Rectal smooth muscle tissue (tissue), 1 donor: ENCODE results near the gene NOSIP.

Experiments
- H3K27ac ChIP-seq: one replicate; pipeline ENCODE4 v1.7.0; 2013; ENCODE audit warnings: low read depth, low read length, inconsistent platforms
- H3K27me3 ChIP-seq: one replicate; pipeline ENCODE4 v1.7.0; 2013; ENCODE audit warnings: low read length; ENCODE audit not compliant: control insufficient read depth, insufficient read depth
- H3K36me3 ChIP-seq: one replicate; pipeline ENCODE4 v1.7.0; 2013; ENCODE audit warnings: low read length; ENCODE audit not compliant: control insufficient read depth, insufficient read depth
- H3K4me1 ChIP-seq: one replicate; pipeline ENCODE4 v1.7.0; 2013; ENCODE audit warnings: low read length; ENCODE audit not compliant: control insufficient read depth, insufficient read depth
- H3K4me3 ChIP-seq: one replicate; pipeline ENCODE4 v1.7.0; 2013; ENCODE audit warnings: low read length
- H3K9ac ChIP-seq: one replicate; pipeline ENCODE4 v1.7.0; 2013; ENCODE audit warnings: low read length

Gene NOSIP

GRCh38 chr19:49530708-49531107, 49.6 kb downstream of the NOSIP start:
- no peak overlapping the region for H3K9ac ChIP-seq
- H3K4me1 ChIP-seq, result peaks cover 6% of the 10 kb centered on the region
- H3K36me3 ChIP-seq, result peaks cover 4% of the 10 kb centered on the region
- H3K27me3 ChIP-seq, result no peaks in the 10 kb centered on the region
- H3K27ac ChIP-seq, result no peak overlapping the region
- H3K4me3 ChIP-seq, result no peak overlapping the region

GRCh38 chr19:49528211-49528771, 52.1 kb downstream of the NOSIP start:
- peaks cover 2% of the 10 kb centered on the region for H3K4me1 ChIP-seq
- H3K4me3 ChIP-seq, result peak overlapping the region; percentile 68
- H3K27ac ChIP-seq, result peak overlapping the region; percentile 32
- H3K9ac ChIP-seq, result no peak overlapping the region
- no peaks in the 10 kb centered on the region for H3K27me3 ChIP-seq
- peaks cover 8% of the 10 kb centered on the region for H3K36me3 ChIP-seq

- Histone ChIP-seq H3K27ac (no peak overlapping the region), H3K4me1 (no peaks in the 10 kb centered on the region), H3K36me3 (peaks cover 14% of the 10 kb centered on the region), H3K4me3 (no peak overlapping the region), H3K27me3 (no peaks in the 10 kb centered on the region), H3K9ac (no peak overlapping the region)
Observed at GRCh38 chr19:49524812-49525455, 55.4 kb downstream of the NOSIP start.

GRCh38 chr19:49520705-49521319, 59.5 kb downstream of the NOSIP start:
- Histone ChIP-seq H3K27ac (no peak overlapping the region), H3K4me1 (no peaks in the 10 kb centered on the region), H3K9ac (no peak overlapping the region), H3K4me3 (no peak overlapping the region), H3K36me3 (peaks cover 10% of the 10 kb centered on the region), H3K27me3 (no peaks in the 10 kb centered on the region)

- peaks cover 6% of the 10 kb centered on the region for H3K36me3 ChIP-seq
- H3K27ac ChIP-seq, result no peak overlapping the region
- H3K27me3 ChIP-seq, result no peaks in the 10 kb centered on the region
- H3K9ac ChIP-seq, result no peak overlapping the region
- no peaks in the 10 kb centered on the region for H3K4me1 ChIP-seq
- no peak overlapping the region for H3K4me3 ChIP-seq
Observed at GRCh38 chr19:49518033-49518432, 62.3 kb downstream of the NOSIP start.

GRCh38 chr19:49515767-49516166, 64.6 kb downstream of the NOSIP start:
- no peak overlapping the region for H3K27ac ChIP-seq
- peaks cover 2% of the 10 kb centered on the region for H3K36me3 ChIP-seq
- H3K9ac ChIP-seq, result no peak overlapping the region
- H3K27me3 ChIP-seq, result no peaks in the 10 kb centered on the region
- H3K4me1 ChIP-seq, result no peaks in the 10 kb centered on the region
- H3K4me3 ChIP-seq, result no peak overlapping the region

- H3K4me1 ChIP-seq, result no peaks in the 10 kb centered on the region
- H3K9ac ChIP-seq, result no peak overlapping the region
- H3K36me3 ChIP-seq, result no peaks in the 10 kb centered on the region
- H3K27ac ChIP-seq, result no peak overlapping the region
- peak overlapping the region; percentile 69 for H3K4me3 ChIP-seq
- no peaks in the 10 kb centered on the region for H3K27me3 ChIP-seq
Observed at GRCh38 chr19:49514151-49514550, 66.2 kb downstream of the NOSIP start.

- no peaks in the 10 kb centered on the region for H3K4me1 ChIP-seq
- peak overlapping the region; percentile 86 for H3K27ac ChIP-seq
- H3K36me3 ChIP-seq, result no peaks in the 10 kb centered on the region
- no peak overlapping the region for H3K9ac ChIP-seq
- H3K4me3 ChIP-seq, result peak overlapping the region; percentile 69
- H3K27me3 ChIP-seq, result no peaks in the 10 kb centered on the region
Observed at GRCh38 chr19:49513746-49514118, 66.6 kb downstream of the NOSIP start.

- Histone ChIP-seq H3K27ac (peak overlapping the region; percentile 86), H3K4me3 (peak overlapping the region; percentile 69), H3K27me3 (no peaks in the 10 kb centered on the region), H3K4me1 (no peaks in the 10 kb centered on the region), H3K36me3 (no peaks in the 10 kb centered on the region), H3K9ac (peak overlapping the region; percentile 62)
Observed at GRCh38 chr19:49512970-49513745, 67.2 kb downstream of the NOSIP start.

- Histone ChIP-seq H3K27me3 (no peaks in the 10 kb centered on the region), H3K27ac (no peak overlapping the region), H3K4me1 (no peaks in the 10 kb centered on the region), H3K36me3 (no peaks in the 10 kb centered on the region), H3K4me3 (no peak overlapping the region), H3K9ac (no peak overlapping the region)
Observed at GRCh38 chr19:49507803-49508494, 72.4 kb downstream of the NOSIP start.

GRCh38 chr19:49506575-49507105, 73.7 kb downstream of the NOSIP start:
- no peak overlapping the region for H3K27ac ChIP-seq

More at GRCh38 chr19:49506575-49507105, 73.7 kb downstream of the NOSIP start:
- Histone ChIP-seq H3K36me3 (no peaks in the 10 kb centered on the region), H3K27me3 (no peaks in the 10 kb centered on the region), H3K4me1 (no peaks in the 10 kb centered on the region), H3K9ac (no peak overlapping the region), H3K4me3 (no peak overlapping the region)
